Fibroblast of the aortic adventitia (primary cell): ENCODE results near the gene ANKRD35. TPM values are rescaled to one million over a fixed set of nuclear protein-coding genes. Genes with fewer than 3 reads are reported as not detected.

ENCODE experiments used
- DNase-seq: peaks from one replicate; pipeline ENCODE4 v3.0.0-alpha.2; 2010; ENCODE audit warnings: low read depth
- H3K4me3 ChIP-seq: 2 replicates; pipeline ENCODE4 v1.5.1; 2011; ENCODE audit warnings: low read depth, mild to moderate bottlenecking, control low read depth, low read length, moderate library complexity
- total RNA-seq: library from RNA; depleted of rRNA; stranded (reverse); fragments of >200 nt; gene quantifications from 2 replicates; pipeline ENCODE4 v1.2.3, GENCODE V29; 2012; ENCODE audit warnings: low replicate concordance
- TF ChIP-seq, protein P1 (sequence below): IDR thresholded peaks from 2 replicates; pipeline ENCODE4 v1.5.1; 2011; ENCODE audit warnings: mild to moderate bottlenecking, low read length, control low read depth, inconsistent platforms; ENCODE audit not compliant: insufficient read depth

ANKRD35 gene
- total RNA-seq, 1 donor: 3.9 TPM

GRCh38 chr1:145886390-145886789 lies 724 bp upstream of the ANKRD35 start:
- DNase-seq: no peak
- TF ChIP-seq, protein P1, sequence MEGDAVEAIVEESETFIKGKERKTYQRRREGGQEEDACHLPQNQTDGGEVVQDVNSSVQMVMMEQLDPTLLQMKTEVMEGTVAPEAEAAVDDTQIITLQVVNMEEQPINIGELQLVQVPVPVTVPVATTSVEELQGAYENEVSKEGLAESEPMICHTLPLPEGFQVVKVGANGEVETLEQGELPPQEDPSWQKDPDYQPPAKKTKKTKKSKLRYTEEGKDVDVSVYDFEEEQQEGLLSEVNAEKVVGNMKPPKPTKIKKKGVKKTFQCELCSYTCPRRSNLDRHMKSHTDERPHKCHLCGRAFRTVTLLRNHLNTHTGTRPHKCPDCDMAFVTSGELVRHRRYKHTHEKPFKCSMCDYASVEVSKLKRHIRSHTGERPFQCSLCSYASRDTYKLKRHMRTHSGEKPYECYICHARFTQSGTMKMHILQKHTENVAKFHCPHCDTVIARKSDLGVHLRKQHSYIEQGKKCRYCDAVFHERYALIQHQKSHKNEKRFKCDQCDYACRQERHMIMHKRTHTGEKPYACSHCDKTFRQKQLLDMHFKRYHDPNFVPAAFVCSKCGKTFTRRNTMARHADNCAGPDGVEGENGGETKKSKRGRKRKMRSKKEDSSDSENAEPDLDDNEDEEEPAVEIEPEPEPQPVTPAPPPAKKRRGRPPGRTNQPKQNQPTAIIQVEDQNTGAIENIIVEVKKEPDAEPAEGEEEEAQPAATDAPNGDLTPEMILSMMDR: no peak
- H3K4me3 ChIP-seq: peak overlapping the region; percentile 75

DNA sequence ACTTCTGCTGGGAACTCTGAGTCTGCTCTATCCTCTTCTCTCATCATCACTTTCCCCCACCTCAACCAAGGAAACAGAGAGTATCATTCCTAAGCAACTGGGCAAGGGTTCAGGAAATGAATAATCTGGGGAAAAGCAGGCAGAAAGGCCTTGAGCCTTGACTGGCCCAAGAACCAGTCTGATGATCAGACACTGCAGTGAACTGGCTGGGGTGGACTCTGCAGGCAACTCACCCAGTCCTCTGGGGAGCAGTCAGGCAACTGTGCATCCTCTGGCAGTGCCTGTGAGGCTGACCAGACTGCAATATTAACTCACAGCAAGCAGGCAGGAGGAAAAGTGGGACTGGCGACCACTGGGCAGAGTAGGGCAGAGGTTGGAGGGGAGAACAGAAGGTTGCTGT lies 991 bp downstream of the ANKRD35 start:
- peak; percentile 68 for DNase-seq
- H3K4me3 ChIP-seq: peak overlapping the region; percentile 6
- TF ChIP-seq, protein P1: no peak

DNA sequence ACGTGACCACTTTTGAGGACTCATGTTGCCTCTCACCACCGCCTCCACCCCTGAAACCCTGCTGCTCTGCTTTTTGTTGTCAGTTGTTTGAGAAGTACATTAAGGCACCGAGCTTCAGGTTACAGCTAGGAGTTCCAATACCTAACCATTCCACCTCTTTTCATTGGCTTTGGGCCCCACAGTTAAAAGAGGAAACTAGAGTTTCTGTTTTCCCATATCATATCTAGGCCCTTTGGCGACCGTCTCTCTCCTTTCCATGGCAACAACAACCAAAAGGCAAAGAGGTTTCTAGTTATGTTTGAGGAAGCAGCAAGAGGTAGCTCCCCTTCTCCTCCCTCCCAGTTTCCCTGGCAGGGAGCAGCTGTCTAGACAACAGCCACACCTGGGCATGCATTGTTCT lies 5.9 kb downstream of the ANKRD35 start:
- no peak overlapping the region for H3K4me3 ChIP-seq
- TF ChIP-seq, protein P1: no peak

GRCh38 chr1:145878724-145879123 lies 6.9 kb downstream of the ANKRD35 start:
- no peak for DNase-seq
- no peak overlapping the region for H3K4me3 ChIP-seq
- TF ChIP-seq, protein P1: no peak

More for the DNA sequence above, 5.9 kb downstream of the ANKRD35 start:
- DNase-seq: no peak

GRCh38 chr1:145877923-145878486 lies 7.7 kb downstream of the ANKRD35 start:
- DNase-seq: no peak
- no peak overlapping the region for H3K4me3 ChIP-seq
- TF ChIP-seq, protein P1: no peak

GRCh38 chr1:145874646-145875045 lies 11.0 kb downstream of the ANKRD35 start:
- DNase-seq: no peak
- H3K4me3 ChIP-seq: no peak overlapping the region
- TF ChIP-seq, protein P1: no peak
